ENCODE results near the gene ALG1. TPM values are rescaled to one million over a fixed set of nuclear protein-coding genes. Genes with fewer than 3 reads are reported as not detected.

ALG1 gene
- total and polyA plus RNA-seq, 2 experiments from 2014 or later, result 20.2 to 36.4 TPM

GRCh38 chr16:5041600-5042133 lies 30.0 kb upstream of the ALG1 start:
- DNase-seq (ENCODE audit: low spot score) (no peak), ATAC-seq (no peak)
- Histone ChIP-seq H3K27me3 (ENCODE audit: insufficient read depth) (no peaks in the 10 kb centered on the region), H3K4me3 (no peak overlapping the region), H3K4me1 (ENCODE audit: insufficient read depth) (peaks cover 12% of the 10 kb centered on the region), H4K20me1 (replicated peaks; ENCODE audit: insufficient read depth) (no peaks in the 10 kb centered on the region), H3K27ac (ENCODE audit: low read depth) (no peak overlapping the region), H3K36me3 (ENCODE audit: insufficient read depth) (no peaks in the 10 kb centered on the region), H2AFZ (no peak overlapping the region), H3K9me2 (ENCODE audit: insufficient read depth) (no peaks in the 10 kb centered on the region), H3K4me2 (no peak overlapping the region), H3F3A (replicated peaks; ENCODE audit: low read depth) (peaks cover 6% of the 10 kb centered on the region; the same call in 1 of the 2 replicates), H3K79me2 (replicated peaks; ENCODE audit: insufficient read depth) (no peaks in the 10 kb centered on the region)
- peaks cover 18% of the 10 kb centered on the region for H3K4me1 Mint-ChIP-seq
- TF ChIP-seq ZNF331 (CRISPR knock-in tag; IDR thresholded peaks at IDR 0.05; ENCODE audit: low read depth), result no peak
- no peak for TF ChIP-seq EZH2phosphoT487 (IDR thresholded peaks at IDR 0.05; ENCODE audit: unreplicated experiment)
- TF ChIP-seq CTCF (conservative IDR thresholded peaks at IDR 0.05; ENCODE audit: low read depth in 2 of 2), result no peak
- no peak for TF ChIP-seq CREB1 (CRISPR knock-in tag; IDR thresholded peaks at IDR 0.05; ENCODE audit: low read depth)
- no peak for TF ChIP-seq ZNF462 (CRISPR knock-in tag; IDR thresholded peaks at IDR 0.05)
- no peak for TF ChIP-seq ZNF114 (CRISPR knock-in tag; IDR thresholded peaks at IDR 0.05)
- no peak for TF ChIP-seq NANOG (IDR thresholded peaks at IDR 0.05; ENCODE audit: borderline replicate concordance)
- no peak for TF ChIP-seq REST (IDR thresholded peaks at IDR 0.05; ENCODE audit: unreplicated experiment)
- TF ChIP-seq ETS1 (IDR thresholded peaks at IDR 0.05), result no peak
- no peak for TF ChIP-seq STAT1 (IDR thresholded peaks at IDR 0.05; ENCODE audit: unreplicated experiment)
- TF ChIP-seq EZH2 (IDR thresholded peaks at IDR 0.05; ENCODE audit: low read depth, unreplicated experiment), result no peak
- no peak for TF ChIP-seq JUNB (IDR thresholded peaks at IDR 0.05; ENCODE audit: unreplicated experiment)
- TF ChIP-seq POLR2AphosphoS5 (IDR thresholded peaks at IDR 0.05; ENCODE audit: low read depth), result no peak
- H3K27ac Mint-ChIP-seq, result peak overlapping the region; percentile 64
- no peaks in the 10 kb centered on the region for H3K9me3 Mint-ChIP-seq
- peaks cover 12% of the 10 kb centered on the region for H3K27me3 Mint-ChIP-seq (ENCODE audit: insufficient read depth, low read depth, poor library complexity)
- no peaks in the 10 kb centered on the region; the same call in 2 of the 3 replicates for H3K36me3 Mint-ChIP-seq (ENCODE audit: low read depth)
- H3K4me3 Mint-ChIP-seq, result no peak overlapping the region

All from GM23338 (cell line).